Progenitor cell of endocrine pancreas (in vitro differentiated cells): Measurements from ENCODE around the gene ZMYND19. TPM values are rescaled to one million over a fixed set of nuclear protein-coding genes. Genes with fewer than 3 reads are reported as not detected.
"Not testable (repeated sequence)": the region's sequence is repeated elsewhere in the genome, so short reads cannot be mapped to it uniquely, and the experiment has no call there.

Source experiments
- DNase-seq: peaks from one replicate; pipeline ENCODE4 v3.0.0; 2021; ENCODE audit warnings: low spot score; ENCODE audit not compliant: unreplicated experiment
- H3K27ac Mint-ChIP-seq: 2 replicates; pipeline ENCODE4 v1.8.0; 2021; ENCODE audit warnings: mild to moderate bottlenecking, moderate library complexity, mixed read lengths
- H3K27me3 Mint-ChIP-seq: 2 replicates; pipeline ENCODE4 v1.8.0; 2021; ENCODE audit warnings: mixed read lengths
- H3K36me3 Mint-ChIP-seq: 2 replicates; pipeline ENCODE4 v1.8.0; 2022; ENCODE audit warnings: mixed read lengths; ENCODE audit not compliant: insufficient read depth
- H3K4me1 Mint-ChIP-seq: 2 replicates; pipeline ENCODE4 v1.8.0; 2021; ENCODE audit warnings: low read depth, mixed read lengths
- H3K4me3 Mint-ChIP-seq: 2 replicates; pipeline ENCODE4 v1.8.0; 2021; ENCODE audit warnings: low read depth, mild to moderate bottlenecking, moderate library complexity, mixed read lengths
- H3K9me3 Mint-ChIP-seq: 2 replicates; pipeline ENCODE4 v1.8.0; 2021; ENCODE audit warnings: low read depth, mixed read lengths
- CTCF ChIP-seq: fragments of 200-600 bp; sonication (generic); IDR thresholded peaks from one replicate; pipeline ENCODE4 v1.5.0; 2021; ENCODE audit warnings: antibody characterized with exemption, mild to moderate bottlenecking; ENCODE audit not compliant: unreplicated experiment
- total RNA-seq: library from RNA; stranded (reverse); gene quantifications from 2 replicates; pipeline ENCODE4 v1.2.1, GENCODE V29; 2021

ZMYND19 gene
- total RNA-seq, 1 donor from 2014 or later = 38.8 TPM

- peaks cover 7% of the 10 kb centered on the region for H3K4me1 Mint-ChIP-seq
- H3K27me3 Mint-ChIP-seq = no peaks in the 10 kb centered on the region
- no peak for DNase-seq
- no peak overlapping the region for H3K27ac Mint-ChIP-seq
- no peak for TF ChIP-seq CTCF
- H3K36me3 Mint-ChIP-seq = no peaks in the 10 kb centered on the region
- H3K4me3 Mint-ChIP-seq = no peak overlapping the region
- peaks cover 5% of the 10 kb centered on the region for H3K9me3 Mint-ChIP-seq
Observed at GRCh38 chr9:137538058-137538457, 52.3 kb downstream of the ZMYND19 start.

- H3K4me1 Mint-ChIP-seq, H3K27me3 Mint-ChIP-seq, H3K36me3 Mint-ChIP-seq, H3K4me3 Mint-ChIP-seq, DNase-seq, H3K27ac Mint-ChIP-seq, H3K9me3 Mint-ChIP-seq: not testable (repeated sequence)
Observed at GRCh38 chr9:137536594-137537131, 53.6 kb downstream of the ZMYND19 start.

GRCh38 chr9:137535120-137535428 is 55.2 kb downstream of the ZMYND19 start:
- no peak for DNase-seq
- peaks cover 7% of the 10 kb centered on the region for H3K4me1 Mint-ChIP-seq
- no peaks in the 10 kb centered on the region for H3K36me3 Mint-ChIP-seq
- TF ChIP-seq CTCF = no peak
- H3K4me3 Mint-ChIP-seq = no peak overlapping the region
- H3K27ac Mint-ChIP-seq = peak overlapping the region; percentile 73
- no peaks in the 10 kb centered on the region for H3K27me3 Mint-ChIP-seq
- H3K9me3 Mint-ChIP-seq = peaks cover 5% of the 10 kb centered on the region

GRCh38 chr9:137534256-137535119 is 55.8 kb downstream of the ZMYND19 start:
- Mint-ChIP-seq H3K4me1 (peaks cover 7% of the 10 kb centered on the region), H3K27me3 (no peaks in the 10 kb centered on the region), H3K36me3 (no peaks in the 10 kb centered on the region), H3K4me3 (no peak overlapping the region), H3K9me3 (peaks cover 5% of the 10 kb centered on the region), H3K27ac (peak overlapping the region; percentile 73)
- no peak for DNase-seq
- TF ChIP-seq CTCF = peak; percentile 67

GRCh38 chr9:137532891-137533468 is 57.3 kb downstream of the ZMYND19 start:
- peak overlapping the region; percentile 49 for H3K27ac Mint-ChIP-seq
- not testable (repeated sequence) for H3K4me1 Mint-ChIP-seq, H3K4me3 Mint-ChIP-seq

More at GRCh38 chr9:137532891-137533468, 57.3 kb downstream of the ZMYND19 start:
- DNase-seq, H3K27me3 Mint-ChIP-seq, H3K36me3 Mint-ChIP-seq, H3K9me3 Mint-ChIP-seq: not testable (repeated sequence)

Other genes starting within 250 kb of the ZMYND19 start
- gene EXD3, start 167.3 kb downstream of the ZMYND19 start, total RNA-seq = 31.7 and 33.8 TPM in 2 replicates
- 15.3 and 16.3 TPM in 2 replicates for gene NOXA1, start 167.1 kb downstream of the ZMYND19 start, total RNA-seq
- gene ENTPD8, start 149.2 kb downstream of the ZMYND19 start, total RNA-seq = 2.7 and 3.2 TPM in 2 replicates
- 57.4 and 59.8 TPM in 2 replicates for gene NSMF, start 131.2 kb downstream of the ZMYND19 start, total RNA-seq
- gene PNPLA7, start 40.1 kb downstream of the ZMYND19 start, total RNA-seq = 7.9 and 8.8 TPM in 2 replicates
- 27.9 and 30.2 TPM in 2 replicates for gene MRPL41, start 38.6 kb downstream of the ZMYND19 start, total RNA-seq
- 58.8 and 64.0 TPM in 2 replicates for gene DPH7, start 11.6 kb downstream of the ZMYND19 start, total RNA-seq
- 64.0 and 74.9 TPM in 2 replicates for gene ARRDC1, start 15.2 kb upstream of the ZMYND19 start, total RNA-seq
- gene EHMT1, start 28.5 kb upstream of the ZMYND19 start, total RNA-seq = 159 and 167 TPM in 2 replicates